GM19025 (cell line): ENCODE results near the gene ELOVL2.
A peak's percentile ranks its signal among the peaks of the same experiment; 100 is the strongest.
"Not testable (repeated sequence)": the region's sequence is repeated elsewhere in the genome, so short reads cannot be mapped to it uniquely, and the experiment has no call there.

Experiments
- ATAC-seq: cut with Tn5 transposase; IDR thresholded peaks from one replicate; pipeline ENCODE4 v1.9.1; 2021; ENCODE audit warnings: mild to moderate bottlenecking, low read depth, moderate library complexity; ENCODE audit not compliant: unreplicated experiment

The ELOVL2 gene

GRCh38 chr6:10991115-10991514 lies 53.0 kb downstream of the ELOVL2 start:
- ATAC-seq: no peak

- ATAC-seq: no peak
These were observed 54.5 kb downstream of the ELOVL2 start for GRCh38 chr6:10989587-10989986.

- not testable (repeated sequence) for ATAC-seq
These were observed 59.1 kb downstream of the ELOVL2 start for GRCh38 chr6:10984959-10985358.

DNA sequence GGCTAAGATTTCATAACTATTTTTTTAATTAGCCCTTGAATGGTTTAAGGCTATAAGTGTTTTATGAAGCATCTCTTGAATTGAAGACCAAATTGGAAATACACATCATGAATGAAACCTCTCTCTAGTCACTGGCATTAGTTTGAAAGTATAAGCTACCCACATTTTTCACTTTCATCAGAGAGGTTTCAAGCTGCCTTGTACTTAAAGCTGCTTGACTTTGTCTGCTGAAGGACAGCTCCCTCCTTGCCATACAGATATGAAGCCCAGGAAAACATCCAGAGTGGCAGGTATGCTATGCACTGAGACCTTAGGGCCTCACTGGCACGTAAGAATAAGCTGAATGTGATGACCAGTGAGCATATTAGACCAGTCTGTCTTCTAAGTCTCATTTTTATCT lies 62.7 kb downstream of the ELOVL2 start:
- no peak for ATAC-seq

- no peak for ATAC-seq
These were observed 64.5 kb downstream of the ELOVL2 start for GRCh38 chr6:10979603-10980002.

DNA sequence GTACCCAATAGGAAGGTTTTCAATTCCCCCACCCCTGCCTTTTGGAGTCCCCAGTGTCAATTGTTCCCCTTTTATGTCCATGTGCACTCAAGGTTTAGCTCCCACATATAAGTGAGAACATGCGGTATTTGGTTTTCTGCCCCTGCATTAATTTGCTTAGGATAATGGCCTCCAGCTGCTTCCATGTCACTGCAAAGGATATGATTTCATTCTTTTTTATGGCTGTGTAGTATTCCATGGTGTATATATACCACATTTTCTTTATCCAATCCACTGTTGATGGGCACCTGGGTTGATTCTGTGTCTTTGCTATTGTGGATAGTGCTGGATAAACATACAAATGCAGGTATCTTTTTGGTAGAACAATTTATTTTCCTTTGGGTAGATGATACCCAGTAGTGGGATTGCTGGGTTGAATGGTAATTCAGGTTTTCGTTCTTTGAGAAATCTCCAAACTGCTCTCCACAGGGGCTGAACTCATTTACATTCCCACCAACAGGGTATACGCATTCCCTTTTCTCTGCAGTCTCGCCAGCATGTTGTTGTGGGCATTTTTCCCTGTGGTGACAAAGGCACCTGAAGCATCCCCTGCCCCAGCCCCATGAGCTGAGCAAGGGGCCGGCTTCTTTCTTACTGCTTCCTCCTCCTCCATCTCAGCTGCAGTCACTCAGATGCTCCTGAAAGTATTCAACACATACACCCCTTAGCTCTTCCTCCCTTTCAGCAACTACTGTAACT lies 66.7 kb downstream of the ELOVL2 start:
- no peak for ATAC-seq

DNA sequence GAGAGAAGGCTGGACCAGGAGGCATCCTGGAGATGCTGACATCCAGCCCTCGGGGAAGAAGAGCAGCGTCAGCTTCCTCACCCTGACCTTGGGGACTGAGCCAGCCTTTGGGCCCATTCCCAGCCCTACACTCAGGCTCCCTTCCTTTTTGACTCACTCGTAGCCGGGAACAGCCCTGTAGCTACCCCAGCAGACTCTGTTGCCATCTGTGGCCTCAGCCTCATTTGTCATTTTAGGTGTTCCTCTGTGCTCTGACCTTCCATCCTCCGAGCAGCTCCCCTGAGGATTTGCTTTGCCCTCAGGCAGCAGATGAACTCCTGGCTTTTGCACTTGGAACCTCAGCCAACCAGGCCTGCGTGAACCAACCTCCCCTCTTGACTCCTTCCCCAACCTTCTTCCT lies 67.5 kb downstream of the ELOVL2 start:
- ATAC-seq: no peak

DNA sequence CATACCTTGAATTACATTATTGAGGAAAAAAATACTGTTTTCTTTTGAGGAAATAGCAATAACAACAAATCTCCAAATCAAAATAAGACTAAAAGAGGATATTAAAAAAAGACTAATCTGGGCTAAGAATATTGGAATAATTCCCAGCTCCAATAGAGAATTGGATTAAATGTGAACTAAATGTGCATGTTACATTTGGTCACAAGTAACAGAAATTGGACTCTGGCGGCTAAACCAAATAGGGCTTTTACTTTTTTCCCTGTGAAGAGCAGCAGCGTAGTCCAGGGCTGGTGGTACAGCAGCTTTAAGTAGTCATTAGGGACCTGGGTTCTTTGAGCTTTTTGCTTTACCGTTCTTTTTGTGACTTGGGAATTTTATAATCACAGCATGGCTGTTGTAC lies 71.9 kb downstream of the ELOVL2 start:
- ATAC-seq: no peak

DNA sequence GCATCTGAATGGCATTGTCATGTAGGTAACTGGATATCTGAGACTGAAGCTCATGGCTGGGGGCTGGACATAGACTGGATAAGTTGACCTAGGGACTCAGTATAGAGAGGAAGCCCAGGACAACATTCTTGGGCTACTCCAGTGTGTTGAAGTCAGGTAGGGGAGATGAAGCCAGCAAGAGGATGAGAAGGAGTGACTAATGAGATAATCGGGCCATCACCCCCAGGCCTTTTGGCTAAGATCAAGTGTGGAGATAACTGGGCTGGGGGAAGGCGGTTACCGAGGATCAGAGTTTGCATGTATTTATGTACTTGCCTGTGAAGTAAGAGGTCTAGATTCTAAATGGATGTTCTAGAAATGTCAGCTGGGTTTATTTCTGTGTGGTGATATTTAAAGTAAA lies 73.4 kb downstream of the ELOVL2 start:
- ATAC-seq: no peak

DNA sequence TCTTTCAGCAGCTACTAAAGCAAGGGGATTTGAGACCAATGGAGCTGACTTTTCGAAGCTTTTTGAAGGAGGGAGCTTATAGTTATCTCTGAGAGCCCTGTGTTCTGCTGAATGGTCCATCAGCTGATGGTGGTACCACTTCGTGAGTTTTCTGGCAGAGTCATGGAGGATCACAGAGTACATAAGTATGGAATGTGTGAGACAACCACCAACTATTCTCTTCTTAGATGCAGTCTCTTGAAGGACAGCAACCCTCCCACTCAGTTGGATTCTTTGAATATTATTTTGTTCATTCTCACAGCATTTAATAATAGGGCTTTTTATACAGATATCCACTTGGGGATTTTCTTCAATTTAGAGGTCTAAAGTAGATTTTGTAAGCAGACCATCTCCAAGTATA lies 75.3 kb downstream of the ELOVL2 start:
- ATAC-seq: no peak

GRCh38 chr6:10964684-10965083 lies 79.4 kb downstream of the ELOVL2 start:
- peak; percentile 78 for ATAC-seq

DNA sequence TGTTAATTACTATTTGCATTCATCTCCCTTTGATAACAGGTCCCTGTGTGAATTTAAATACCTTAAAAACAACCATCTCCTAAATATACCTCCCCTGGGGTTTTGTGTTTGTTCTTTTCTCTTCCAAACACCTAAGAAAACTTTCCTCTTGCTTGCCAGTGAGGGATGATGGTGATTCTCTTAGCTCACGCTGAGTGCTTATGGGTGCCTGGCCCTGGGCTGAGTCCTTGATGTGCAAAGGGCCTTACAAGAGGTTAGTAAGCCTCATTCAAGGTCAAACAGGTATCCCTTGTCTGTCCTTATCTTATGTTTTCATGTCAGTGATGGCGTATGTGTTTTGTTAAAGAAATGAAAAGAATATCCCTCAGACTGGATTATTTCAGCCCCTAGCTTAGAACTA lies 81.0 kb downstream of the ELOVL2 start:
- ATAC-seq: no peak

DNA sequence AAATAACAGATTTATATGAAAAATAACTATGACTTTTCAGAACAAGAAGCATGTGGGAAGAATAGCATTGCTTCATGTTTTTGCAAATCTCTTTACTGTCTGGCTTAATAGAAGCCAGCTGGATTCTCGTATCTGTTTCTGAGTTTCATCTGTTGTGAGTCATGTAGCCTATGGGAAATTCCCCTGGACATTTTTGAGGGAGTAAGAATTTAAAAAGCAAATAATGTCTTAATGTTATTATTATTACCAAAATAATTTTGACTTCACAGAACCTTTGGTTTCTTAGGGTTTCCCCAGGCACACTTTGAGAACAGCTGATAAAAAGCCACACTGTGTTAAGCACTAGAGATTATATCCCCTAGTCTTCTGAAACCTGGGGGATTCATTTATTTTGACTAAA lies 81.4 kb downstream of the ELOVL2 start:
- ATAC-seq: peak; percentile 41

GRCh38 chr6:10961837-10962236 lies 82.3 kb downstream of the ELOVL2 start:
- no peak for ATAC-seq

DNA sequence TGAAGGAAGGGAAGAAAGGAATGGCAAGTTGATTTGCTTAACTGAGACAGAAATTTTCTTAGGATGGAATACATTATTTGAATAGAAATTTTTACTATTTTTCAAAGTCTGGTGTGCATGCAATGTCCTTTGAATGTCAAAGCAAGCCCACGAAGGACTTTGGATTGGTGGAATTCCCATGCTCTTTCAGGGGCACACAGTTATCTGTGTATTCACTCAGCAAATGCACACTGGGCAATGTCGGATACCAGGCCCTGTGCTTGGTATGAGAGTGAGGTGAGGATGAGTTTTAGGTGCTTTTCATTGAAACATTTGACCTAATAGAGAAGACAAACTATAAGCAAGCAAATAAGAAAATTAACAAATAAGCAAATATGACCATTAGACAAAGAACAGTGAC lies 83.9 kb downstream of the ELOVL2 start:
- ATAC-seq: no peak

DNA sequence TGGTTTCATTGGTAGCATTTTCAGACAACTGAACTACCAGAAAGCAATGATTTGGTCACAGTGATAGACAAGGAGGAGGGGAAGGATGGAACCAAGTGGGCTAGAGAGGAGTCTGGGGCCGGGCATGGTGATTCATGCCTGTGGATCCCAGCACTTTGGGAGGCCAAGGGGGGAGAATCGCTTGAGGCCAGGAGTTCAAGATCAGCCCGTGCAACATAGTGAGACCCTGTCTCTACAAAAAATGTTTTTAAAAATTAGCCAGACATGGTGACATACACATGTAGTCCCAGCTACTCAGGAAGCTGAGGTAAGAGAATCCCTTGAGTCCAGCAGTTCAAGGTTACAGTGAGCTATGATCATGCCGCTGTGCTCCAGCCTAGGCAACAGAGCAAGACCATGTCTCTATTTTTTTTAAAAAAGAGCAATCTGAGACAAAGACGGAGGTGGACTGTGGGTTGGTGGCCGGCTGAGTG lies 86.7 kb downstream of the ELOVL2 start:
- no peak for ATAC-seq

GRCh38 chr6:10956776-10957175 lies 87.3 kb downstream of the ELOVL2 start:
- no peak for ATAC-seq

DNA sequence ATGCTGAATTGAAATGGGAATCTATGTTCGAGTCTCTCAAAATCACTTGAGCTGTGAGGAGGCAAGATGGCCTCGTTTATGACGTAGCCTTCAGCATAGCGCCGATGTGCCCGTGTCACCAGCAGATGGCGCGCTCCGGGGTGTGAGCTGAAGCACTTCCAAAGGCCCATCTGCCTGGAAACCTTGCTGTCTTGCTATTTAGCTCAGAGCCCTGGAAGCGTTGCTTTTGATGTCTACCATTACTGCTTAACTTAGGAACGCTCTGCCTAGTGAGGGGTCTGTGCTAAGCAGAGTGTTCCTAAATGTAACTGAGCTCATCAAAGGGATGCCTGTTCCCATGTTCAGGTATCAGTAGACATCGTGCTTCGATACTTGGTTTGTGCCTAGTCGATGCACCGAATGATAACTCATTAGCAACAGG lies 89.5 kb downstream of the ELOVL2 start:
- ATAC-seq: peak; percentile 63

DNA sequence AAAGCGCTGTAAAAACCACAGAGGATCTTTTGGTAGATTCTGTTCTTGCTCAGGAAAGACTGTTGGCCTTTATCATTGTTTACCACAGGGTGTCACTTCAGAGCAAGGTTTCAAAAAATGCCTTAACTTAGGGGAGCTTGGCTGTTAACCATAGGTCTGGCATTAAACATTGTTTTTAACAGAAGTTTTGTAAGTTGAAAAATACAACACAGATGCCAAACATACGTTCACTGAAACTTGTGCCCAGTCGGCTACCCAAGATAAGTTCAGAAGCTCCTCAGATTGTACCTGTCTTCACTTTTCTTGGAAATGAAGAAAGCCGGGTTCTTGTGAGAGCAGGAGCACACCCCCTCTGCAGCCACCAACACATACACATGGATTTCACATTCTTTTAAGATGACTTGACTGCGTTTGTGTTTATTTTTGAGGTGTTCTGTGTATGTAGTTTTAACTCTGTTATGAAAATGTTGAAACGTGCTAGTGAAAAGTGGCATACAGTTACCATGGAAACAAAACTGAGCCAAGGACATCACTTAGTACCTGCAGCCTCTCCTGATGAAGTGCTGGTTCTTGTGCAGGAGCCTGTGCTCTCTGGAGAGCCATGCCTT lies 92.3 kb downstream of the ELOVL2 start:
- ATAC-seq: no peak

GRCh38 chr6:10949579-10950490 lies 94.3 kb downstream of the ELOVL2 start:
- ATAC-seq: no peak

DNA sequence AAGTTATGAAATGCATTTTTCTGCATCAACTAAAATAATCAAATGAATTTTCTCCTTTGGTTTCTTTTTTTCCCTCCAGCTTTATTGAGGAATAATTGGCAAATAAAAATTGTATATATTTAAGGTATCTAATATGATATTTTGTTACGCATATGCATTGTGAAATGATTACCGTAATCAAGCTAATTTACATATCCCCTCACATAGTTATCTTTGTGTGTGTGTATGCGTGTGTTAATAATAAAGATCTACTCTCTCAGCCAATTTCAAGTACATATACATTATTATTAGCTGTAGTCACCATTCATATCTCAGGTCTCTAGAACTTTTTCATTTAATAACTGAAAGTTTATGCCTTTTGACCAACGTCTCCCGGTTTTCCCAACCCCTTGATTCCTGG lies 96.1 kb downstream of the ELOVL2 start:
- no peak for ATAC-seq
